Panc1 (cell line): ENCODE data around the gene GATA5.

Experiments used
- CTCF ChIP-seq: fragments of 450-650 bp; IDR thresholded peaks from 2 replicates; pipeline ENCODE4 v1.5.1; 2017; ENCODE audit warnings: mild to moderate bottlenecking
- POLR2AphosphoS5 ChIP-seq: IDR thresholded peaks from 2 replicates; pipeline ENCODE4 v1.6.1; 2012; ENCODE audit warnings: mild to moderate bottlenecking, low read depth, low read length, moderate library complexity
- REST ChIP-seq, 2 experiments: IDR thresholded peaks; 2 replicates each; pipeline ENCODE4 v1.6.1; 2011 to 2012; ENCODE audit warnings: low read depth in 2 of 2, control low read depth in 1 of 2, low read length in 1 of 2, mild to moderate bottlenecking in 1 of 2, moderate library complexity in 1 of 2; ENCODE audit not compliant: insufficient read depth in 1 of 2
- TCF7L2 ChIP-seq: IDR thresholded peaks from 2 replicates; pipeline ENCODE4 v1.6.1; 2011; ENCODE audit warnings: mild to moderate bottlenecking, low read depth, low read length, inconsistent platforms

GRCh38 chr20:62469352-62469751 lies 6.4 kb downstream of the GATA5 start:
- no peak for TF ChIP-seq REST (IDR thresholded peaks at IDR 0.05; ENCODE audit: insufficient read depth in 1 of 2, low read depth in 2 of 2, low read length in 1 of 2)
- no peak for TF ChIP-seq CTCF
- TF ChIP-seq TCF7L2, result no peak
- no peak for TF ChIP-seq POLR2AphosphoS5
